Lower lobe of right lung (tissue), 2 donors: ENCODE measurements around the gene SALL3. TPM values are rescaled to one million over a fixed set of nuclear protein-coding genes. Genes with fewer than 3 reads are reported as not detected.

ENCODE experiments used
- ATAC-seq, 2 donors: fragments of 200-7000 bp; cut with Tn5 transposase; one replicate each; pipeline ENCODE4 v1.9.1; 2020 to 2022; ENCODE audit warnings: mild to moderate bottlenecking in 2 of 2, moderate library complexity in 2 of 2
- DNase-seq: peaks from one replicate; pipeline ENCODE4 v3.0.0-alpha.2; 2020
- H3K27ac ChIP-seq: fragments of 200-600 bp; one replicate; pipeline ENCODE4 v1.8.0; 2022
- H3K27me3 ChIP-seq: fragments of 200-600 bp; one replicate; pipeline ENCODE4 v1.8.0; 2022; ENCODE audit warnings: low read depth
- H3K36me3 ChIP-seq: fragments of 200-600 bp; one replicate; pipeline ENCODE4 v1.8.0; 2022; ENCODE audit warnings: mild to moderate bottlenecking
- H3K4me1 ChIP-seq: fragments of 200-600 bp; one replicate; pipeline ENCODE4 v1.8.0; 2022
- H3K4me3 ChIP-seq: fragments of 200-600 bp; one replicate; pipeline ENCODE4 v1.8.0; 2022; ENCODE audit warnings: mild to moderate bottlenecking
- H3K9me3 ChIP-seq: fragments of 200-600 bp; one replicate; pipeline ENCODE4 v1.8.0; 2022
- intact Hi-C: fragments of 100-400 bp; cut with DNase I; formaldehyde crosslinking; loops from one replicate; pipeline ENCODE4 v1.11.0; 2022
- long read RNA-seq: library from polyadenylated mRNA; unstranded; transcript quantifications from one replicate; pipeline ENCODE4 v2.0.0, GENCODE V29; 2021
- total RNA-seq: library from RNA; stranded (reverse); fragmentation: NEBNext Ultra II Directional; extraction: Animal tissue kit (Norgen Biotek cat#: 25700); gene quantifications from one replicate; pipeline ENCODE4 v1.2.1, GENCODE V29; 2021
- TF ChIP-seq, protein P1 (sequence below): fragments of 200-600 bp; IDR thresholded peaks from one replicate; pipeline ENCODE4 v1.8.0; 2022; ENCODE audit warnings: antibody characterized with exemption, mild to moderate bottlenecking
- donor health status: DM: no; HTN: yes; CAD: no; lungs with severe emphysema.

Gene SALL3
- not detected for total RNA-seq
- long read RNA-seq = 0 reads

DNA sequence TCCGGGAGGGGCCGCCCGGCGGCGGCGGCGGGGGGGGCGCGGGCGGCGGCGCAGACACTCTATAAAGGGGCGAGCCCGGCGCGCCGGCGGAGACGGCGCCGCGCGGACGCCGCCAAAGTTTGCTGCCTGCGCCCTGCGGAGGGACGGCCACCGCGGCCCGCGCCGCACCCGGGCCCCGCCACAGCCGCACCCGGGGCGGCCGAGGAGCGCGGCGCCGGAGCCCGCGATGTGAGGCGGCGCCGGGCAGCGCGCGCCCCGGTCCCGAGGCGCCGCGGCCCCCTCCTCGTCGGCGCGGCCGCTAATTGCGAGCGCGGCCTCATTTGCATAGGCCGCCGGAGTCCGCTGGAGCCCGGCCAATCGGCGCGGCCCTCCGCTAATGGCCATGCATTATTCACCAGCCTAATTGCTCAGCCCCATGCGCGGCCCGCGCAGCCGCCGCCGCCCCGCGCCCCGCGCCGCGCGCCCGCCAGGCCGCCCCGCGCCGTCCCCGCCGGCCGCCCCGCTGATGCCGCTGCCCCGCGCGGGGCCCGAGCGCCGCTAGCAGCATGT lies at the start of gene SALL3:
Gene SALL3, plus strand, starts transcription at position 89 of the 549 bp plus-strand sequence. Its CDS starts 457 bp downstream, at position 546.
- no peak within 1 kb of the TSS for H3K27ac ChIP-seq
- no peak for ATAC-seq
- H3K27me3 ChIP-seq = peaks cover 91% of the 10 kb centered on the region
- DNase-seq = no peak
- no peaks in the 10 kb centered on the region for H3K36me3 ChIP-seq
- H3K4me1 ChIP-seq = no peaks in the 10 kb centered on the region
- TF ChIP-seq, protein P1, sequence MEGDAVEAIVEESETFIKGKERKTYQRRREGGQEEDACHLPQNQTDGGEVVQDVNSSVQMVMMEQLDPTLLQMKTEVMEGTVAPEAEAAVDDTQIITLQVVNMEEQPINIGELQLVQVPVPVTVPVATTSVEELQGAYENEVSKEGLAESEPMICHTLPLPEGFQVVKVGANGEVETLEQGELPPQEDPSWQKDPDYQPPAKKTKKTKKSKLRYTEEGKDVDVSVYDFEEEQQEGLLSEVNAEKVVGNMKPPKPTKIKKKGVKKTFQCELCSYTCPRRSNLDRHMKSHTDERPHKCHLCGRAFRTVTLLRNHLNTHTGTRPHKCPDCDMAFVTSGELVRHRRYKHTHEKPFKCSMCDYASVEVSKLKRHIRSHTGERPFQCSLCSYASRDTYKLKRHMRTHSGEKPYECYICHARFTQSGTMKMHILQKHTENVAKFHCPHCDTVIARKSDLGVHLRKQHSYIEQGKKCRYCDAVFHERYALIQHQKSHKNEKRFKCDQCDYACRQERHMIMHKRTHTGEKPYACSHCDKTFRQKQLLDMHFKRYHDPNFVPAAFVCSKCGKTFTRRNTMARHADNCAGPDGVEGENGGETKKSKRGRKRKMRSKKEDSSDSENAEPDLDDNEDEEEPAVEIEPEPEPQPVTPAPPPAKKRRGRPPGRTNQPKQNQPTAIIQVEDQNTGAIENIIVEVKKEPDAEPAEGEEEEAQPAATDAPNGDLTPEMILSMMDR = no peak
- no peak within 1 kb of the TSS for H3K4me3 ChIP-seq
- no peaks in the 10 kb centered on the region for H3K9me3 ChIP-seq
- intact Hi-C loops = no loop called here

DNA sequence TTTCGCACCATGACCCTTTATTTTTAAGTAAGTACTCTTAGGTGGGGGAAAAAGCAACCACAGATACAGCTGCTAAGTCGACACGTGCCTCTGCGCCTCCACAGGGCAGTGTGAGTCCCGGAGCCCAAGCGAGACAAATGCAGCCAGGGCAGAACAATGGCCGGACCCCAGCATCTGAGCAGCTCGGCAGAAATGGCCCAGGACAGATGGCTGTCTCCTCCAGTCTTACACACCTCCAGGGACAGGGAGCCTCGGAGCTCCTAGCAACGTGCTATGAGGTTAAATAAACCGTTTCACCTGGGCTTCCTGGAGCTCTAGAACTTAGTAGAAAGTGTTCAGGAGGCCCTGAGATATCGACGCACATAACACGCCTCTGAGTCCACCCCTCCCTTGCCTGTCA lies 47.3 kb upstream of the SALL3 start:
- Histone ChIP-seq H3K4me3 (no peak overlapping the region), H3K27ac (no peak overlapping the region), H3K27me3 (no peaks in the 10 kb centered on the region), H3K36me3 (no peaks in the 10 kb centered on the region), H3K4me1 (no peaks in the 10 kb centered on the region), H3K9me3 (no peaks in the 10 kb centered on the region)
- ATAC-seq (no peak), DNase-seq (no peak)
- intact Hi-C loops = no loop called here
- TF ChIP-seq, protein P1 = no peak

GRCh38 chr18:78934003-78934402 lies 45.6 kb upstream of the SALL3 start:
- Histone ChIP-seq H3K36me3 (no peaks in the 10 kb centered on the region), H3K4me1 (no peaks in the 10 kb centered on the region), H3K27ac (no peak overlapping the region), H3K27me3 (no peaks in the 10 kb centered on the region), H3K9me3 (no peaks in the 10 kb centered on the region), H3K4me3 (no peak overlapping the region)
- TF ChIP-seq, protein P1 = no peak
- intact Hi-C loops = no loop called here
- no peak for ATAC-seq
- no peak for DNase-seq

- Histone ChIP-seq H3K9me3 (no peaks in the 10 kb centered on the region), H3K4me1 (no peaks in the 10 kb centered on the region), H3K27ac (no peak overlapping the region), H3K27me3 (no peaks in the 10 kb centered on the region), H3K36me3 (no peaks in the 10 kb centered on the region), H3K4me3 (no peak overlapping the region)
- TF ChIP-seq, protein P1 = no peak
- DNase-seq = no peak
- intact Hi-C loops = no loop called here
- no peak for ATAC-seq
Observed at GRCh38 chr18:78934551-78935225, 44.9 kb upstream of the SALL3 start.

DNA sequence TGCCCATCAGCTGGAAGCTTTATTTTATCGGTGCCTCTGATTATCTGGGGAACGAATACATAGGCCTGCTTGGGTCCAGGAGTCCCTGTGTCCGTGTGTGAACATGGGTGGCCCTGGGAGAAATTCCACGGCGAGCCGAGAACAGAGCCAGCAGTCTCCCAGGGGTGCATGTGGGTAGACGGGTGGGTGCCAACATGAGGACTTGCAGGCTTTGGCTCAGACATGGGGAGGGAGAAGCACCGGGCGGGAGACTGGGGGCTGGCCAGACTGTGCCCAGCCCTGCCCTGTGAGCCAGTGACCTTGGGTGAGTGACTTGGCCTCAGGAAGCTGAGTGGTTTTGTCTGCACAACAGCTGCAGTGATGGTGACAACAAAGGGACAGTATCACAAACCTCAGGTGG lies 44.2 kb upstream of the SALL3 start:
- H3K4me3 ChIP-seq = no peak overlapping the region
- H3K36me3 ChIP-seq = no peaks in the 10 kb centered on the region
- no peaks in the 10 kb centered on the region for H3K9me3 ChIP-seq
- ATAC-seq (no peak), DNase-seq (no peak)
- intact Hi-C loops = no loop called here
- no peaks in the 10 kb centered on the region for H3K4me1 ChIP-seq
- TF ChIP-seq, protein P1 = no peak
- no peaks in the 10 kb centered on the region for H3K27me3 ChIP-seq
- no peak overlapping the region for H3K27ac ChIP-seq
